NB4 (cell line): ENCODE measurements around the gene NET1.

Experiments
- CTCF ChIP-seq: IDR thresholded peaks from one replicate; pipeline ENCODE4 v1.5.1; 2012; ENCODE audit warnings: low read depth, low read length
- MAX ChIP-seq: IDR thresholded peaks from 2 replicates; pipeline ENCODE4 v1.6.1; 2011; ENCODE audit warnings: low read depth, low read length
- MYC ChIP-seq: IDR thresholded peaks from 2 replicates; pipeline ENCODE4 v1.6.1; 2011; ENCODE audit warnings: low read depth, low read length
- POLR2A ChIP-seq: IDR thresholded peaks from 2 replicates; pipeline ENCODE4 v1.6.1; 2011; ENCODE audit warnings: mild to moderate bottlenecking; ENCODE audit not compliant: insufficient read length; ENCODE audit errors: extremely low read depth

- no peak for TF ChIP-seq POLR2A
- TF ChIP-seq CTCF, result no peak
- TF ChIP-seq MYC, result no peak
- no peak for TF ChIP-seq MAX
These were observed 38.3 kb upstream of the NET1 start for GRCh38 chr10:5373891-5374611.
